Mucosa of stomach (tissue), 1 donor: ENCODE results near the gene PHLDB2.

Experiments
- H3K27me3 ChIP-seq: one replicate; pipeline ENCODE4 v1.7.0; 2013; ENCODE audit warnings: mild to moderate bottlenecking, low read length; ENCODE audit not compliant: control insufficient read depth, insufficient read depth
- H3K36me3 ChIP-seq: one replicate; pipeline ENCODE4 v1.7.0; 2013; ENCODE audit warnings: low read length; ENCODE audit not compliant: control insufficient read depth, insufficient read depth
- H3K4me1 ChIP-seq: one replicate; pipeline ENCODE4 v1.7.0; 2013; ENCODE audit warnings: mild to moderate bottlenecking, low read length; ENCODE audit not compliant: control insufficient read depth, insufficient read depth
- H3K4me3 ChIP-seq: one replicate; pipeline ENCODE4 v1.7.0; 2013; ENCODE audit warnings: low read length
- H3K9ac ChIP-seq: one replicate; pipeline ENCODE4 v1.7.0; 2013; ENCODE audit warnings: mild to moderate bottlenecking, low read length, moderate library complexity
- H3K9me3 ChIP-seq: one replicate; pipeline ENCODE4 v1.7.0; 2013; ENCODE audit warnings: mild to moderate bottlenecking, low read length, moderate library complexity; ENCODE audit not compliant: control insufficient read depth
- donor health status: Pancreatic carcinoma.

The PHLDB2 gene

GRCh38 chr3:111936191-111936841 lies 77.3 kb downstream of the PHLDB2 start:
- Histone ChIP-seq H3K4me1 (peaks cover 6% of the 10 kb centered on the region), H3K9me3 (no peaks in the 10 kb centered on the region), H3K9ac (no peak overlapping the region), H3K27me3 (no peaks in the 10 kb centered on the region), H3K36me3 (no peaks in the 10 kb centered on the region), H3K4me3 (no peak overlapping the region)

- no peak overlapping the region for H3K9ac ChIP-seq
- peaks cover 6% of the 10 kb centered on the region for H3K4me1 ChIP-seq
- no peak overlapping the region for H3K4me3 ChIP-seq
- no peaks in the 10 kb centered on the region for H3K27me3 ChIP-seq
- no peaks in the 10 kb centered on the region for H3K36me3 ChIP-seq
- H3K9me3 ChIP-seq, result no peaks in the 10 kb centered on the region
These were observed 77.9 kb downstream of the PHLDB2 start for GRCh38 chr3:111936967-111937366.

- no peak overlapping the region for H3K9ac ChIP-seq
- no peaks in the 10 kb centered on the region for H3K9me3 ChIP-seq
- H3K4me1 ChIP-seq, result peaks cover 6% of the 10 kb centered on the region
- H3K36me3 ChIP-seq, result no peaks in the 10 kb centered on the region
- no peaks in the 10 kb centered on the region for H3K27me3 ChIP-seq
- no peak overlapping the region for H3K4me3 ChIP-seq
These were observed 78.8 kb downstream of the PHLDB2 start for GRCh38 chr3:111937871-111938270.

GRCh38 chr3:111939873-111940272 lies 80.8 kb downstream of the PHLDB2 start:
- H3K4me1 ChIP-seq, result no peaks in the 10 kb centered on the region

GRCh38 chr3:111943533-111943932 lies 84.5 kb downstream of the PHLDB2 start:
- no peaks in the 10 kb centered on the region for H3K4me1 ChIP-seq
- H3K9ac ChIP-seq, result no peak overlapping the region
- no peaks in the 10 kb centered on the region for H3K27me3 ChIP-seq
- H3K4me3 ChIP-seq, result no peak overlapping the region
- H3K9me3 ChIP-seq, result no peaks in the 10 kb centered on the region
- no peaks in the 10 kb centered on the region for H3K36me3 ChIP-seq

More at GRCh38 chr3:111939873-111940272, 80.8 kb downstream of the PHLDB2 start:
- Histone ChIP-seq H3K27me3 (no peaks in the 10 kb centered on the region), H3K9me3 (no peaks in the 10 kb centered on the region), H3K36me3 (no peaks in the 10 kb centered on the region), H3K4me3 (no peak overlapping the region), H3K9ac (no peak overlapping the region)

GRCh38 chr3:111944372-111944771 lies 85.3 kb downstream of the PHLDB2 start:
- no peaks in the 10 kb centered on the region for H3K27me3 ChIP-seq
- H3K9me3 ChIP-seq, result no peaks in the 10 kb centered on the region
- H3K36me3 ChIP-seq, result no peaks in the 10 kb centered on the region
- H3K4me3 ChIP-seq, result no peak overlapping the region
- no peak overlapping the region for H3K9ac ChIP-seq
- no peaks in the 10 kb centered on the region for H3K4me1 ChIP-seq

GRCh38 chr3:111947231-111947630 lies 88.2 kb downstream of the PHLDB2 start:
- no peak overlapping the region for H3K4me3 ChIP-seq
- no peaks in the 10 kb centered on the region for H3K4me1 ChIP-seq
- H3K27me3 ChIP-seq, result no peaks in the 10 kb centered on the region
- no peaks in the 10 kb centered on the region for H3K9me3 ChIP-seq
- H3K9ac ChIP-seq, result no peak overlapping the region
- H3K36me3 ChIP-seq, result no peaks in the 10 kb centered on the region

GRCh38 chr3:111948786-111949185 lies 89.7 kb downstream of the PHLDB2 start:
- Histone ChIP-seq H3K36me3 (no peaks in the 10 kb centered on the region), H3K27me3 (no peaks in the 10 kb centered on the region), H3K9ac (no peak overlapping the region), H3K9me3 (no peaks in the 10 kb centered on the region), H3K4me1 (no peaks in the 10 kb centered on the region), H3K4me3 (no peak overlapping the region)

GRCh38 chr3:111949712-111950111 lies 90.6 kb downstream of the PHLDB2 start:
- no peaks in the 10 kb centered on the region for H3K27me3 ChIP-seq
- no peak overlapping the region for H3K9ac ChIP-seq
- H3K4me1 ChIP-seq, result peaks cover 4% of the 10 kb centered on the region
- H3K4me3 ChIP-seq, result no peak overlapping the region
- H3K36me3 ChIP-seq, result no peaks in the 10 kb centered on the region
- no peaks in the 10 kb centered on the region for H3K9me3 ChIP-seq

GRCh38 chr3:111951032-111951431 lies 92.0 kb downstream of the PHLDB2 start:
- Histone ChIP-seq H3K27me3 (no peaks in the 10 kb centered on the region), H3K36me3 (no peaks in the 10 kb centered on the region), H3K9ac (no peak overlapping the region), H3K4me3 (no peak overlapping the region), H3K4me1 (peaks cover 4% of the 10 kb centered on the region), H3K9me3 (no peaks in the 10 kb centered on the region)

- Histone ChIP-seq H3K4me3 (no peak overlapping the region), H3K36me3 (no peaks in the 10 kb centered on the region), H3K9me3 (no peaks in the 10 kb centered on the region), H3K9ac (no peak overlapping the region), H3K27me3 (no peaks in the 10 kb centered on the region), H3K4me1 (peaks cover 4% of the 10 kb centered on the region)
These were observed 93.0 kb downstream of the PHLDB2 start for GRCh38 chr3:111952086-111952485.

GRCh38 chr3:111952866-111953450 lies 93.9 kb downstream of the PHLDB2 start:
- Histone ChIP-seq H3K4me1 (peaks cover 4% of the 10 kb centered on the region), H3K36me3 (no peaks in the 10 kb centered on the region), H3K9ac (no peak overlapping the region), H3K4me3 (no peak overlapping the region), H3K9me3 (no peaks in the 10 kb centered on the region), H3K27me3 (no peaks in the 10 kb centered on the region)
